ENCODE data around the gene ETNPPL. TPM values are rescaled to one million over a fixed set of nuclear protein-coding genes. Genes with fewer than 3 reads are reported as not detected.
"Not testable (repeated sequence)": the region's sequence is repeated elsewhere in the genome, so short reads cannot be mapped to it uniquely, and the experiment has no call there.

The ETNPPL gene
- polyA plus RNA-seq, 3 donors, result 0.07 to 0.67 TPM; not detected in 1

DNA sequence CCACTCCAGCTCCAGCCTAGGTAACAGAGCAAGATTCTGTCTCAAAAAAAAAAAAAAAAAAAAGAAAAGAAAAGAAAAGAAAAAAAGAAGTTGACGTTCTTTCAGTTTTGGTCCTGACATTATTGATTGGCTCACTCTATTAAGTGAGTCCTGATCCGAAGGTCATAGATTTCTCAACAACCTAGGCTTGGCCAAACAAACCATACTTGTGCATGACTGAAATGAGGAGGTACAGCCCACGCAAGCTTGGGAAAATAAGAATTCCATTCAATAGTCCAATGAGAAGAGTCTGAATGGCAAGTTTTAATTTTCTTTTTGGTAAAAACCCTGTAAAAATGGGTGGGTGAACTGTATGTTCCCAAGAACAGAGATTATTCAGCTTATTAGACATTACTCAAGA is 3.2 kb upstream of the ETNPPL start:
- H3K27ac ChIP-seq (ENCODE audit: low read depth, low read length), result no peak overlapping the region
- 55 to 88% (median 87%) methylated on average over 3 of the region's 3 CpGs for WGBS, 3 donors

DNA sequence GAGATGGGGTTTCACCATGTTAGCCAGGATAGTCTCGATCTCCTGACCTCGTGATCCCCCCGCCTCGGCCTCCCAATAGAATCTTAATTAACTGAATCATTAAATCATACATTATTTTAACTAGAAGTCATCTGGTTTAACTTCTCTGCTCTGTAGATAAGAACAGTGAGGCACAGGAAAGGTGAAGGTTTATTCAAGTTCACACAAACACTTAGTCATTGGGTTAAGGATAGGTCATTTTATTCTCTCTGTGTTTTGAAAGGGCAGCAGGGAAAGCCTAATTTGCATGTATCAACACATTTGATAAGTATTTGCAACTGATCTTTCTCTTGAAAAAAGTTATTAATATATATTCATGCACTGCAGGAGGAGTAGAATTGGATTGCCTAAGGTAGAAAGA is 1.1 kb upstream of the ETNPPL start:
- H3K27ac ChIP-seq (ENCODE audit: low read depth, low read length), result no peak overlapping the region
- 92 to 96% (median 94%) methylated on average over 4 of the region's 4 CpGs for WGBS, 3 donors

DNA sequence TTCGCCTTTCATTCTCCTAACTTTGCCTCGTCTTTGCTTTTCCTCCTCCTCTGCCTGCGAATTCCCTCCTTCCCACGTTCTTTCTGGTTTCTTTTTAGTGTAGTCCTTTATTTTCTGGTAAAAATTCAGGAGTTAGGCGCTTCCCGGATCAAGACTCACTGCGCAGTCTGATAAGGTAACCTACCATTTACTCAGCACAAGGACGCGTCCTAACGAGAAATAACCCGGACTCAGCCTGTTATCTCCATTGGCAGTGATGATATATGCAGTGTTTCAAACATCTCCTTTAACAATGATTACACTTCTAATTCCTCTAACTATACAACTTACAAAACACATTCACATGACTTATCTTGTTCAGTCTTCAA is 357 bp upstream of the ETNPPL start:
- WGBS, 3 donors, result 7 to 35% (median 27%) methylated on average over 11 of the region's 11 CpGs
- no peak overlapping the region for H3K27ac ChIP-seq (ENCODE audit: low read depth, low read length)

DNA sequence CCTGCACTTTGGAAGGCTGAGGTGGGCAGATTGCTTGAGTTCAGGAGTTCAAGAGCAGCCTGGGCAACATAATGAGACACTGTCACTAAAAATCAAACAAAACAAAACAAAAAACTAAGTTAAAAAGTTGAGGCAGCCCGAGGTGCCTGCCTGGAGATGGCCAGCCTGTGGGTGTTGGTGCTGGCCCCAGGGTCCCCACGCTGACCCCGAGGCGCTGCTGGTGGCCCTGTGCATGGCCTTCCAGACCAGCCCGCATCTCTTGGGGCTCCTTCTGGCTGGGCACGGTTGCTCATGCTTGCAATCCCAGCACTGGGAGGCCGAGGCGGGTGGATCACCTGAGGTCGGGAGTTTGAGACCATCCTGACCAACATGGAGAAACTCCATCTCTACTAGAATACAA is 4.4 kb downstream of the ETNPPL start:
- no peak overlapping the region for H3K27ac ChIP-seq (ENCODE audit: low read depth, low read length)
- WGBS, 3 donors, result 91 to 94% (median 92%) methylated on average over 9 of the region's 9 CpGs

DNA sequence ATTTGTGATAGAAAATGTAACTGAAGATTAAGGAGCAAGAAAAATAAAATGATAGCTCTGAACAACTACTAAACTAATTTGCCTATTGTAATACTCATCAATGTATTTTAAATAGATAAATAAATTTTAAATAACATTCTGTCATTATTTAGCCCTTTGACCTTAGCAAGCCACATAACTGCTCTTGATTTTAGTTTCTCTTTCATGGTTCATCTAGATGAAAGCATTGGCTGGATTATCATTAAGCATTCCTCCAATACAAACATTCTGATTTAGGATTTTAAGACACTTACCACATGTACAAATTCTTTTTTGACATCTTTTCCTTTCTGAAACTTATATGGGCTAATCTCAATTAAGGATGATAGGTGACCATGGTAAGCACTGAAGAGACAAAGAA is 8.5 kb downstream of the ETNPPL start:
- H3K27ac ChIP-seq (ENCODE audit: low read depth, low read length), result no peak overlapping the region

DNA sequence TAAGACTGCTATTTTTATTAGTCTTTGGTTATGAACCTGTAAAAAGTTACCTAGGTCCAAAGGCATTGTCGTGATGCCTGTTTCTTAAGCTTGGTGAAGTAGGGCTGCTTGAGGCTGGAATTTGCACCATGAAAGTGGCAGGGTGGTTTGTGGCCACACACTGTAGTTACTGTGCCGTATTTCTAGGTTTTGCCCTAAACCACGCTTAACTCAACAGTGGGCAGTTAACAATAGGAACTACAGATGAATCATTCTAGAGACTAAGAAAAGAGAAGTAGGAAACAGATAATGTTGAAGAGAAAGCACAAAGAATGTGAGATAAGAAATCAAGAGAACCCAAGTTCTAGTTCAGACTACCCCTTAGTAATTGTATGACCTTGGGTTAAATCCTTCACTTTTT is 11.5 kb downstream of the ETNPPL start:
- 59 to 88% (median 61%) methylated on average over 3 of the region's 3 CpGs for WGBS, 3 donors
- H3K27ac ChIP-seq (ENCODE audit: low read depth, low read length), result no peak overlapping the region

DNA sequence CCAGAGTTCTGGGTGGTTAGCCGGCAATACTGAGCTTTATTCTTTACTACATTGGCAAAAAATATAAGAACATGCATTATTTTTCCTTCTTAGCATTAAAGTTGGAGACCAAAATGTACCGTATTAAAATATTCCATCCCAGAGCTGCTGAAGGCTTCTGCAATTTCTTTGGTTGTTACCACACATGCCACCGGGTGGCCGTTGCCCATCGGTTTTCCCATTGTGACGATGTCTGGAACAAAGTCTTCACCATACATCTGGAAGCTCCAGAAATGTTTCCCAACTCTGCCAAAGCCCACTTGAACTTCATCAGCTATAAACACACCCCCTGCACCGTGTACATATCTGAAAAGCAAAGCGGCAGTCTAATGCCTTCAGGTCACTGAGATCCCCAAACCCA is 13.7 kb downstream of the ETNPPL start:
- no peak overlapping the region for H3K27ac ChIP-seq (ENCODE audit: low read depth, low read length)
- WGBS, 3 donors, result 87% methylated on average over 8 of the region's 8 CpGs

DNA sequence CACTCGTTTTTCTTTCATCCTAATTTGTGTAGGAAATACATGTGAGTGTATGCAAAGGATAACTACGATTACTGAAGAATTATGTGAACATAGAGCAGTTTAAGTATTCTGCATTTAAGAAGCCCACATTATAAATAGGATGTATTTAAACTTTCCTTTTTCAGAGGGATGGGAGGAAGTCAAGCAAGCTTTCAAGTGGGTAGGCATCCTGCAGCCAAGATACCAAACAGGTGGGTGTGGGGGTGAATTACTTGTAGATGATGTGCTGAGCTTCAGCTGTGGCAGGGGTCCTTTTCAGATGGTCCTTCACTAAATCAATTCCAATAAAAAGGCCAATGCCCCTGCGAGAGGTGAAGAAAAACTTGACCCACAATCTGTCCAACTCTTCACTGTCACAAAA is 16.3 kb downstream of the ETNPPL start:
- H3K27ac ChIP-seq (ENCODE audit: low read depth, low read length), result no peak overlapping the region
- WGBS, 3 donors, result 76 to 86% (median 81%) methylated on average over 3 of the region's 3 CpGs

DNA sequence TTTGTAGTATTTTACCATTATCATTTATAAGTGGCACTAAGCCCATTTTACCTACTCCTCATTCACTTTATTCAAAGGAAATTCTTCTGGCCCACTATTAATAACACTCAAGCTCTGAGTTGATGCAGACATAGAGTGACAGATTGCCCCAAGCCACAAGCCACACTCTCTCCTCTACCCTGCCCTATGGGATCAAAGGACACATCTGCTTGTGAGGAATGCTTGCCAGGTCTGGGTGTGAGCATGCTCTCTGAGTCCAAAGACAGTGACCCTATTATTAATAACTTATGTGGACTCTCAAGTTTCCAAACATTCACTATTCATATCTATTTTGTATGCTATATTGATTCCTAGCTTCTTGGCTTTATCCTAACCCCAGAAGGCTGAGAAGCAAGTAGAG is 18.5 kb downstream of the ETNPPL start:
- no peak overlapping the region for H3K27ac ChIP-seq (ENCODE audit: low read depth, low read length)

DNA sequence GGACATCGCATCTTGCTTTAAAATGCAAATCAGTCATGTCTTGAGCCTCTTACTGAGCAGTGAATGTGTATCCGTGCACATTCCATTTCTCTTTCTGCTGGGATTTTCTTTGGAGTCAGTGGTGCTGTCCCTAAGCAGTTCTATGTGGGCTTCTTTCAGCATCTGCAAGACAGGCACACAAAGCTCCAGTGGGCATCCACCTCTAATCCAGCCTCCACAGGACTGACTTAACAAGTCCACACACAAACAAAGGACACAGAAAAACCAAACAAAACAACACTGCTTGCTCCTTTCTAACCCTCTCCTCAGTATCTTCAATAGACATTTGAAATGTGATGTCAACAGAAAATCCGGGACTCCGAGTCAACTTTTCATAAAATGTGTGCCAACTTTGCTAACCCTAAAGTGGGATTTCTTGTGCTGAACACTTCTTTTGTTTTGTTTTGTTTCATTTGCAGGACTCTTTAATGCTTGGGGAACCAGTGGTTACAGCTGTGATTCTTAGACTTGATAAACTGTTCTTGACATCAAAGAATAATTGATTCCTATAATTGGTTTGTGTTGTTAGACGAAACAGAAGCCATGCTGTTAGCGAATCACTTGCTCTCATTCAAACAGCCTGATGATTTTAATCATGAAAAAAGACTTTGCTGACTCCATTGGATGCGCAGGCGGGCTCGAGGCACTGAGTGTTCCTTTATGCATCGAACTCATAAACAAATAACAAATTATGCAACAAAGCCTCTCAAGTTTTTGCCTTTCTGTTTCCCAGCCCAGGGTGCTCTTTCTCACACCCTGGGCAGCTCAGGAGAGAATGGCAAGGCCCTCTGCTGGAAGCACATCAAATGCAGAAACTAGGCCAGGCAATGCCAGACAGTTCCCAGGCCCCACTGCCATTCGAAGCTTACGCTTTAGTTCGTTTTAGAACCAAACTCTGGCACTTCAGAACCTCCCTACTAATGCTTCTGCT is 20.1 kb downstream of the ETNPPL start:
- no peak overlapping the region for H3K27ac ChIP-seq (ENCODE audit: low read depth, low read length)
- WGBS, 3 donors, result 75 to 80% (median 79%) methylated on average over 13 of the region's 13 CpGs

DNA sequence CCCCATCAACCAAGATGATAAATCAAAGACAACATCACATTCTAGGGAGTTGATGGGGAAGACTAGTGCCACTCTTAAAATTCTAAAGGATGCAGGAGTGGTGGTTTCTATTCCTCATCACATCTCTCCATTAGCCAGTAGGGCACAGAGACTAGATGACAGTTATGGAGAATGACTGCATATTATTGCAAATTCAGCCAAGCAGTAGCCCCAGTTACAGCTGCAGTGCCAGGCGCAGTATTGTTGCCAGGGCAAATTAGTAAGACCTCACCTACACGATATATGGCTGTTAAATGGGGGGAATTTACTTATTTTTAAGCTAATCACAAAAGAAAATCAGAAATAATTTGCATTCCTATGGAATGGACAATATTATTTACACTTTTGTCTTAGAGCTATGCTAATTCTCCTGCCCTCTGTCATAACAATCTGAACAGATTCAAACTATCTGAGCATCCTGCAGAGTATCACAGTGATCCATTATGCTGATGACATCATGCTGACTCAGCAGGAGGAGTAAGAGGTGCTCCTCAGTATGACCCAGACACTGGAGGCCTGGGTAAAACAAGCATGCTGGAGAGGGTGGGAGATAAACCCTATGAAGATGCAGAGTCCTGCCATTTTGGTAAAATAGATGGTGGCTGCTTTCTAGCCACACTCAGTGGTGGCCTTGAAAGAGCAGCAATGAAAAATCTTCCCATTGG is 24.7 kb downstream of the ETNPPL start:
- no peak overlapping the region for H3K27ac ChIP-seq (ENCODE audit: low read depth, low read length)

DNA sequence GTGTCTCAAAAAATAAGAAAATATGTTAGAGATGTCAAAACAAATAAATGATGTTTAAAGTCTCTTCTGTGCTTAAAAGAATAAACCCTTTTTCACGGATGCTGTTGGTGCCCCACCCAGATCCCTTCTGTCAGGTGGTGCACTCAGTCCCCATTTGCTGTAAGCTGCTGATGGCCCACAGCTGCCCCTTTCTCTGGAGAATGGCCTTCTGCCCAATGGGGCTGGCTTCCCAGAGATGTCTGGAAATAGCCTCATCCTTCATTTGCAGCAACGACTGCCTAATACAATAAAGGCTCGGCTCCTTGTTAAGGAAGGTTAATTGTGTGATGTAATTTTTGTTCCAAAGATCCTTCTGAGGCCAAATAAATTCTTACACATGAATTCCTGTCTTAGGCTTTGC is 31.8 kb downstream of the ETNPPL start:
- H3K27ac ChIP-seq (ENCODE audit: low read depth, low read length), result no peak overlapping the region
- WGBS, 3 donors, result 58 to 68% (median 62%) methylated on average over 3 of the region's 3 CpGs

More for the DNA sequence above, 24.7 kb downstream of the ETNPPL start:
- 86 to 94% (median 92%) methylated on average over 2 of the region's 2 CpGs for WGBS, 3 donors

DNA sequence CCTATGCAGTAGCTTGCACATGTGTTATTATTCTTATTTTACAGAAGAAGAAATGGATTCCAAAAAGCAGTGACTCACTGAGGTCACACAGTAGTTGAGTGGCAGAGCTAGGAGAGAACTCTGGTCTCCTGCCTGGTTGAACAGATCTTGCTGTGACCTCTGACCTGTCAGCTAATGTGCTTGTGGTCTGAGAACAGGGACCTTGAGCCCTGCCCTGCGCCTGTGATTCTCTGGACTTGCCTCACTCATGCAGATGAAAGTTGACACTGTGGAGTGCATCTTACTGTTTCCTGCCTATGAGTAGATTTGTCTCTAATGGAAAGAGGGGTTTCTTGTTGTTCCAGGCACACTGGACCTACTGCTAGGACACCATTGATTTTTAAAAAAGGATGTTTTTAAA is 32.3 kb downstream of the ETNPPL start:
- WGBS, 3 donors, result 54 to 64% (median 57%) methylated on average over 1 of the region's 1 CpG
- no peak overlapping the region for H3K27ac ChIP-seq (ENCODE audit: low read depth, low read length)

DNA sequence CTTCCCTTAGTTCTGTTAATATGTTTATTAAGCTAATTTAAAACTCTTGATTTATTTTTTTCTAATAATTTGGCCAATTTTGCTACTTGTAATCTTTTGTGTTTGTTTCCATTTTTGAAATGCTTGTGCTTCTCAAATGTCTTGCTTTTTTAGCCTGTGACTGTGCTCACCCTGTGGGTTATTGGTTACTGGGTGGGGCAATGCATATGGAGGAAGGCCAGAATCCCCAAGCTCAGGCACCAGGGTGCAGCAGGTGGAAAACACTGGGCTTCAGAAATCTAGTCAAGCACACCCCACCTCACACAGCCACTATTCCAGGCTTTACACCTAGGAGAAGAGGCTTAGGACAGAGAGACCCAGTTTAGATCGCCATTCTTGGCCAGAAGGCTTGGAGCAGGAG is 33.1 kb downstream of the ETNPPL start:
- WGBS, 3 donors, result 89 to 100% (median 97%) methylated on average over 1 of the region's 1 CpG
- H3K27ac ChIP-seq (ENCODE audit: low read depth, low read length), result no peak overlapping the region

DNA sequence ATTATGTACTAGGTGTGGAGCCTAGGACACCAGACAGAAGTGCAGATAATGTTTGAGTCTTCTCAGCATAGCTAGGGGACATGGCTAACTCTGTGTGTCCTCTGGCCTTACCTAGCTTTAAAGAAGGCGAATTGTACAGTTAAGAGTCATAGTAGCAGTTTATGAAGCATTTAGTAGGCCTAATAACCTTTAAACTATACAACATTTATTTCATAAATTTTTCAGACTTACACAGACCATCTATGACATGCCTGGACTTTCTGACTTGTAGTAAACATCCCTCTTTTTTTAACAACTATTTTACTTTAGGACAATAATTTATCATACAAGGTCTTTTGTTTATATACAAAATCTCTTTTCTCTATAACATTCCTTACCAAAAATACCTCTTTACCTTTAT is 37.4 kb downstream of the ETNPPL start:
- no peak overlapping the region for H3K27ac ChIP-seq (ENCODE audit: low read depth, low read length)
- 45 to 71% (median 70%) methylated on average over 1 of the region's 1 CpG for WGBS, 3 donors

DNA sequence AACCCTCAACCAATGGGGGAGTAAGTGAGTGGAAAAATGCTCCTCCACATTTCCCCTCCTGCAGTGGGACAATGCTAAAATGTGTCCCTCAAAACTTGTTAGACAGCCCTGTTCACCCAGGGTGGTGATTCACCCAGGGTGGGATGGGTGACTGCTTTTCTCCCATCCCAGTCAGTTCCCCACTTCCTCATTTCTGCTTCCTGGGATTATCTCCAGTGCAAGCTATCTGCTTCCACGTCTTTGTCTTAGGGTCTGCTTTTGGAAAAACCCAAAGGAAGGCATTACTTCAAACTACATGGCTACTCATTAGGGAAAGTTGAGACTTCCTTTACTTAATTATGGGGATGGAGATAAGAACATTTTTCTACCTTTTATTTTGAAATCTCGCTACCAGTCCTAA is 45.5 kb downstream of the ETNPPL start:
- whole genome bisulfite sequencing, 3 donors, result 63 to 74% (median 72%) methylated on average over 2 of the region's 2 CpGs
- H3K27ac ChIP-seq (ENCODE audit: low read depth, low read length), result no peak overlapping the region

DNA sequence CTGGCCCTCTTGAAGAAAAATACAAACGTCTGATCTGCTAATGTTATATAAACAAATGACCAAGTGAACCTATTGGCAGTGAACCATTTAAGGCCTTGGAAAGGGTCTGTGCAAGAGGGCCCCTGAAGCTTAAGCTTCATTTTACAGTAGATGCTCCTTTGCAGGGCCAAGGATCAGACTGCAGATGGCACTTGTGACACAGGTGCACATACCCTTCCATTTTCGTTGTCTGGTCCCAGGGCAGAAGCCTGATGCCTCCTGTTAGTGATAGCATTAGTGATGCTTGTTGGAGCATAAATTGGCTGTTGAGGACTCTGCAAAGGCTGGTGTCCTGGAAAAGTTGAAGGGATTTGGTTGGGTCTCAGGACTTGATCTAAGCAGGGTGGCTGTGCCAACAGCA is 46.5 kb downstream of the ETNPPL start:
- no peak overlapping the region for H3K27ac ChIP-seq (ENCODE audit: low read depth, low read length)
- 54 to 61% (median 61%) methylated on average over 2 of the region's 2 CpGs for WGBS, 3 donors

DNA sequence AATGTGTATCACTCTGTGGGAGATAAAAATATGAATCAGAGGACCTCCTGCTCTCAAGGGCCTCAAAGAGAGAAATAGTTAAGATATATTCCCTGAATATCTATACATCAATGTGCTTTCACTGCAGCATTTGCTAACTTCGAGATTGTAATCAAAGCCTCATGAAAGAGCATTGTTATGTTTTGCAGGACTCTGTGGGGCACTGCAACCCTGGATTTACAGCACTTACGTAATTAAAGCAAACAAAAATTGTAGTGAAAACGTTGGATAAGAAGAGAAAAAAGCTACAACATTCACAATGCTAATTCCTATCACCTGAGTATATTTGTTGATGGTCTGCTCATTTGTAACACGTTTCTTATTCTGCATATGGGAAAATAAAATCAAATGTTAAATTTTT is 48.0 kb downstream of the ETNPPL start:
- 29 to 63% (median 62%) methylated on average over 4 of the region's 4 CpGs for WGBS, 3 donors
- no peak overlapping the region for H3K27ac ChIP-seq (ENCODE audit: low read depth, low read length)

DNA sequence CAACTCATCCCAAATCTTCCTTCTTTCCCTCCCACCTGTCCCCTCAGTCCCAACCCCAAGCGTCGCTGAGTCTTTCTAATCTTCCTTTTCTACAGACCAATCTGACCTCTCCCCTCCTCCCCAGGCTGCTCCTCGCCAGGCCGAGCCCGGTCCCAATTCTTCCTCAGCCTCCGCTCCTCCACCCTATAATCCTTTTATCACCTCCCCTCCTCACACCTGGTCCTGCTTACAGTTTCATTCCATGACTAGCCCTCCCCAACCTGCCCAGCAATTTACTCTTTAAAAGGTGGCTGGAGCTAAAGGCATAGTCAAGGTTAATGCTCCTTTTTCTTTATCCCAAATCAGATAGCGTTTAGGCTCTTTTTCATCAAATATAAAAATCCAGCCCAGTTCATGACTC is 52.3 kb downstream of the ETNPPL start:
- not testable (repeated sequence) for H3K27ac ChIP-seq (ENCODE audit: low read depth, low read length)
- 41 to 81% (median 67%) methylated on average over 7 of the region's 7 CpGs for WGBS, 3 donors

DNA sequence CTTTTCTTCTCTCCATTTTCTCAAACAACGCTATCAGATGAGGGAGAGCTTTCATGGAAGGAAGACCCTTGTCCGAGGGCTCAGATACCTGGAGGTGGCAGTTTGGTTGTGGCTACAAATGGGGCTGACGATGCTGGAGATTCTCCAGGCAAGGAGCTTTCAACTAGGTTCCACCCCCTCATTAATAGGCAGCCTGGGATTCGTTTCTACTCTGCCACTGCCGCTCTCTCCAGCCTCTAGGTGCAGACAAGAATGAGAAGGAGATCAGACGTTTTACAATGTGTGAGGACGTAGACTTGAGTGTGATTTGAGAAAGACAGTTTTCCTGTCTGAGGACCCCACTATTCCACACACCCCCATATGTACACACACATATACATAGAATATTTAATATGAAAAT is 53.1 kb downstream of the ETNPPL start:
- 56 to 73% (median 68%) methylated on average over 7 of the region's 7 CpGs for WGBS, 3 donors
- H3K27ac ChIP-seq (ENCODE audit: low read depth, low read length), result no peak overlapping the region

Data from adipose tissue (tissue), 3 donors.